Gastroesophageal sphincter (tissue), 2 donors: ENCODE measurements around the gene MYOF.

Experiments
- POLR2A ChIP-seq, 2 donors: fragments of 450-650 bp; IDR thresholded peaks; one replicate each; pipeline ENCODE4 v1.6.1; 2017; ENCODE audit warnings: antibody characterized with exemption in 2 of 2, mild to moderate bottlenecking in 2 of 2, moderate library complexity in 1 of 2
- POLR2AphosphoS5 ChIP-seq: sonication (generic); formaldehyde crosslinking; IDR thresholded peaks from one replicate; pipeline ENCODE4 v1.6.1; 2017; ENCODE audit warnings: antibody characterized with exemption

- TF ChIP-seq POLR2AphosphoS5 (no peak), POLR2A (IDR thresholded peaks at IDR 0.05) (no peak)
Observed at GRCh38 chr10:93369588-93370164, 112.5 kb downstream of the MYOF start.
